HCT116 (cell line): Measurements from ENCODE around the gene TSPAN2. TPM values are rescaled to one million over a fixed set of nuclear protein-coding genes. Genes with fewer than 3 reads are reported as not detected.

ENCODE experiments used
- ATAC-seq: fragments of 200-7000 bp; cut with Tn5 transposase; 2 replicates; pipeline ENCODE4 v1.9.1; 2020; ENCODE audit warnings: mild to moderate bottlenecking, moderate library complexity
- BruUV-seq: library from RNA; stranded (reverse); fragments of 400-500 nt; replicated peaks from 2 replicates; lab custom pipeline; 2021; lab: Mats Ljungman, UMichigan
- CTCF ChIA-PET: fragments of 300-600 bp; sonication (Branson Sonifier 250); formaldehyde crosslinking; loops from one replicate; lab custom pipeline; 2021; ENCODE audit warnings: antibody characterized with exemption; lab: Charles Lee
- POLR2A ChIA-PET: fragments of 300-600, 350-600 bp; sonication (Branson Sonifier 250); formaldehyde crosslinking; loops from one replicate; lab custom pipeline; 2021; ENCODE audit warnings: antibody characterized with exemption; lab: Charles Lee
- RAD21 ChIA-PET, 2 experiments: fragments of 300-600 bp; sonication (Branson Sonifier 250); formaldehyde crosslinking; loops; one replicate each; lab custom pipeline; 2023; ENCODE audit warnings: low total read pairs in 2 of 2; ENCODE audit not compliant: uncharacterized antibody in 2 of 2, unreplicated experiment in 2 of 2, low non-redundant PET in 1 of 2; lab: Charles Lee
- DNase-seq: peaks from one replicate; pipeline ENCODE4 v3.0.0-alpha.2; 2010; ENCODE audit warnings: low read depth, low spot score
- H2AFZ ChIP-seq: fragments of 200-600 bp; shearing (Covaris generic), sonication (generic); 2 replicates; pipeline ENCODE4 v1.6.1; 2017; ENCODE audit warnings: low read depth, mixed run types, mixed read lengths, antibody characterized with exemption, low read length; ENCODE audit not compliant: poor library complexity, severe bottlenecking
- H3K27ac ChIP-seq: 2 replicates; pipeline ENCODE4 v1.5.1; 2012; ENCODE audit warnings: low read depth, low read length
- H3K27me3 ChIP-seq: fragments of 200-600 bp; sonication (generic); 2 replicates; pipeline ENCODE4 v1.6.1; 2016; ENCODE audit warnings: mixed run types, low read length, mixed read lengths; ENCODE audit not compliant: insufficient read depth
- H3K36me3 ChIP-seq, 2 experiments: fragments of 200-500 bp in 1 of 2; fragments of 200-600 bp in 1 of 2; sonication (Bioruptor generic) in 1 of 2; sonication (generic) in 1 of 2; 2 replicates each; pipeline versions ENCODE4 v1.5.1 to v1.6.1; 2014 to 2016; ENCODE audit warnings: low read length in 2 of 2, inconsistent platforms in 1 of 2, mixed read lengths in 1 of 2, mixed run types in 1 of 2; ENCODE audit not compliant: insufficient read depth in 2 of 2, control insufficient read depth in 1 of 2
- H3K4me1 ChIP-seq, 2 experiments: fragments of 200-600 bp in 1 of 2; sonication (generic) in 1 of 2; 2 replicates each; pipeline versions ENCODE4 v1.5.1 to v1.6.1; 2012 to 2017; ENCODE audit warnings: low read length in 2 of 2, inconsistent platforms in 1 of 2, mild to moderate bottlenecking in 1 of 2, mixed read lengths in 1 of 2, mixed run types in 1 of 2, moderate library complexity in 1 of 2; ENCODE audit not compliant: insufficient read depth in 2 of 2, control insufficient read depth in 1 of 2
- H3K4me2 ChIP-seq: fragments of 200-600 bp; sonication (generic); 2 replicates; pipeline ENCODE4 v1.6.1; 2017; ENCODE audit warnings: mixed run types, low read length, mixed read lengths
- H3K4me3 ChIP-seq, 2 experiments: fragments of 200-600 bp in 1 of 2; sonication (generic) in 1 of 2; replicated peaks in 1 of 2; 2 replicates each; pipeline ENCODE4 v1.5.1; 2011 to 2016; ENCODE audit warnings: low read length in 2 of 2, control low read depth in 1 of 2, low read depth in 1 of 2, mild to moderate bottlenecking in 1 of 2, mixed read lengths in 1 of 2, mixed run types in 1 of 2
- H3K79me2 ChIP-seq: fragments of 200-600 bp; sonication (generic); 2 replicates; pipeline ENCODE4 v1.6.1; 2017; ENCODE audit warnings: mild to moderate bottlenecking, mixed run types, low read length, moderate library complexity, mixed read lengths; ENCODE audit not compliant: insufficient read depth
- H3K9ac ChIP-seq: fragments of 200-600 bp; sonication (generic); 2 replicates; pipeline ENCODE4 v1.6.1; 2016; ENCODE audit warnings: low read length, mixed read lengths
- H3K9me2 ChIP-seq: fragments of 200-600 bp; sonication (generic), shearing (Covaris generic); 2 replicates; pipeline ENCODE4 v1.6.1; 2017; ENCODE audit warnings: mixed run types, mild to moderate bottlenecking, moderate library complexity; ENCODE audit not compliant: insufficient read depth
- H3K9me3 ChIP-seq, 2 experiments: fragments of 200-500 bp in 1 of 2; fragments of 200-600 bp in 1 of 2; sonication (Bioruptor generic) in 1 of 2; sonication (generic) in 1 of 2; 2 replicates each; pipeline ENCODE4 v1.6.1; 2014 to 2017; ENCODE audit warnings: low read length in 2 of 2, mixed read lengths in 2 of 2, inconsistent platforms in 1 of 2, low read depth in 1 of 2, mild to moderate bottlenecking in 1 of 2, mixed run types in 1 of 2, moderate library complexity in 1 of 2; ENCODE audit not compliant: control insufficient read depth in 1 of 2, insufficient read depth in 1 of 2
- H4K20me1 ChIP-seq: fragments of 200-600 bp; sonication (generic), shearing (Covaris generic); 2 replicates; pipeline ENCODE4 v1.6.1; 2017; ENCODE audit warnings: mixed run types, mild to moderate bottlenecking, moderate library complexity; ENCODE audit not compliant: insufficient read depth
- CBX3 ChIP-seq: IDR thresholded peaks from 2 replicates; pipeline ENCODE4 v1.6.1; 2012; ENCODE audit warnings: low read depth
- CEBPB ChIP-seq: IDR thresholded peaks from 2 replicates; pipeline ENCODE4 v1.6.1; 2012; ENCODE audit warnings: low read depth
- EGR1 ChIP-seq: IDR thresholded peaks from 2 replicates; pipeline ENCODE4 v1.6.1; 2012; ENCODE audit warnings: low read depth
- ELF1 ChIP-seq: IDR thresholded peaks from 2 replicates; pipeline ENCODE4 v1.6.1; 2012; ENCODE audit warnings: low read depth, borderline replicate concordance
- EZH2 ChIP-seq: fragments of 200-600 bp; sonication (generic); IDR thresholded peaks from 2 replicates; pipeline ENCODE4 v1.6.1; 2017; ENCODE audit warnings: antibody characterized with exemption, mixed run types
- EZH2phosphoT487 ChIP-seq: fragments of 200-600 bp; IDR thresholded peaks from 2 replicates; pipeline ENCODE4 v1.6.1; 2018; ENCODE audit warnings: antibody characterized with exemption, borderline replicate concordance
- FOSL1 ChIP-seq: IDR thresholded peaks from 2 replicates; pipeline ENCODE4 v1.6.1; 2012; ENCODE audit warnings: low read depth
- POLR2A ChIP-seq: IDR thresholded peaks from 2 replicates; pipeline ENCODE4 v1.7.0; 2011; ENCODE audit warnings: borderline replicate concordance; ENCODE audit not compliant: insufficient read depth, insufficient read length; ENCODE audit errors: extremely low read depth
- POLR2AphosphoS5 ChIP-seq: IDR thresholded peaks from 2 replicates; pipeline ENCODE4 v1.6.1; 2011; ENCODE audit warnings: mild to moderate bottlenecking, low read depth, low read length, moderate library complexity
- RAD21 ChIP-seq: IDR thresholded peaks from 2 replicates; pipeline ENCODE4 v1.6.1; 2012; ENCODE audit warnings: low read depth, mild to moderate bottlenecking
- SIN3A ChIP-seq: IDR thresholded peaks from 2 replicates; pipeline ENCODE4 v1.6.1; 2012; ENCODE audit warnings: low read depth
- SP1 ChIP-seq: IDR thresholded peaks from 2 replicates; pipeline ENCODE4 v1.6.1; 2012; ENCODE audit warnings: low read depth
- SRF ChIP-seq: IDR thresholded peaks from 2 replicates; pipeline ENCODE4 v1.6.1; 2012; ENCODE audit warnings: low read depth
- TCF7L2 ChIP-seq: IDR thresholded peaks from 2 replicates; pipeline ENCODE4 v1.7.0; 2011; ENCODE audit warnings: borderline replicate concordance, inconsistent platforms; ENCODE audit not compliant: insufficient read depth, insufficient read length; ENCODE audit errors: extremely low read depth
- ZFX ChIP-seq: fragments of 450-650 bp; IDR thresholded peaks from 2 replicates; pipeline ENCODE4 v1.6.1; 2017
- ZNF274 ChIP-seq: fragments of 200-500 bp; sonication (Bioruptor generic); IDR thresholded peaks from 2 replicates; pipeline ENCODE4 v1.6.1; 2014; ENCODE audit warnings: mild to moderate bottlenecking, low read depth, low read length, inconsistent platforms
- intact Hi-C: fragments of 100-400 bp; cut with micrococcal nuclease; formaldehyde crosslinking; loops from 2 replicates; pipeline ENCODE4 v1.10.0; 2022
- total RNA-seq: library from RNA; stranded (reverse); gene quantifications from one replicate; pipeline ENCODE4 v1.2.1, GENCODE V29; 2021; ENCODE audit not compliant: unreplicated experiment
- TF ChIP-seq, protein P1 (sequence below): IDR thresholded peaks from 2 replicates; pipeline ENCODE4 v1.6.1; 2011; ENCODE audit warnings: mild to moderate bottlenecking, low read length, moderate library complexity; ENCODE audit not compliant: insufficient replicate concordance; ENCODE audit errors: extremely low read depth
- TF ChIP-seq, protein P2 (sequence below): IDR thresholded peaks from 2 replicates; pipeline ENCODE4 v1.6.1; 2012; ENCODE audit warnings: low read depth
- TF ChIP-seq, protein P3 (sequence below): IDR thresholded peaks from 2 replicates; pipeline ENCODE4 v1.6.1; 2012
- TF ChIP-seq, protein P4 (sequence below), 3 experiments: fragments of 200-600 bp in 1 of 3; sonication (generic) in 1 of 3; IDR thresholded peaks in 2 of 3; conservative IDR thresholded peaks in 1 of 3; 2 replicates each; pipeline ENCODE4 v1.5.1; 2012 to 2017; ENCODE audit warnings: low read depth in 2 of 3, low read length in 2 of 3, antibody characterized with exemption in 1 of 3, borderline replicate concordance in 1 of 3, control low read depth in 1 of 3, mild to moderate bottlenecking in 1 of 3, mixed read lengths in 1 of 3, mixed run types in 1 of 3, moderate library complexity in 1 of 3; ENCODE audit not compliant: insufficient read depth in 1 of 3

TSPAN2 gene
- total RNA-seq, 1 experiment from 2014 or later, result 0.98 TPM

DNA sequence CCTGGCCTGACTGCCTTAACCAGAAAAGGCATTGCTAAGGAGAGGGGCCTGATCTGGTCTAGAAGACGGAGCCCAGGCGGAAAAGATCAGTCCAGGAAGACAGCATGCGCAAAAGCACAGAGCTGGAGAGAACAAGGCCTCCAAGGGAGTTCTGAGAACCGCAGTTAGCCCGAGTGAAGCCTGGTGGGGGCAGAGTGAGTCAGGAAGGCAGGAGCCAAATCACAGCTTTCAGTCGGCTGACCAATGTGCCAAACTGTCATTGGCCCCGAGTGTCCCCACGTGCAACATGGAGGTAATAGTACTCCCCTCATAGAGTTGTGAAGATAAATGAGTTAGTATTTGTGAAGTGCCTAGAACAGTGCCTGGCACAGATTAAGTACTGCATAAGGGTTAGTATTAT is 1.2 kb upstream of the TSPAN2 start:
- H3K9me2 ChIP-seq, result no peaks in the 10 kb centered on the region
- ChIA-PET POLR2A (no interaction called here), RAD21 (no interaction called here)
- no peak overlapping the region for H3K4me3 ChIP-seq
- no peak overlapping the region for H3K9ac ChIP-seq
- no peak overlapping the region for H3K27ac ChIP-seq
- no peak overlapping the region for H2AFZ ChIP-seq
- H3K4me2 ChIP-seq, result no peak overlapping the region
- no peaks in the 10 kb centered on the region for H3K27me3 ChIP-seq
- no peaks in the 10 kb centered on the region for H3K79me2 ChIP-seq
- no peak for DNase-seq
- no peaks in the 10 kb centered on the region for H3K9me3 ChIP-seq
- TF ChIP-seq SIN3A (no peak), POLR2A (no peak), CBX3 (no peak), POLR2AphosphoS5 (no peak), RAD21 (no peak), ZFX (no peak), ZNF274 (no peak), SP1 (no peak), ELF1 (no peak), FOSL1 (no peak), TCF7L2 (no peak), SRF (no peak), CEBPB (no peak), EGR1 (no peak), EZH2phosphoT487 (no peak), EZH2 (no peak)
- TF ChIP-seq, protein P1, sequence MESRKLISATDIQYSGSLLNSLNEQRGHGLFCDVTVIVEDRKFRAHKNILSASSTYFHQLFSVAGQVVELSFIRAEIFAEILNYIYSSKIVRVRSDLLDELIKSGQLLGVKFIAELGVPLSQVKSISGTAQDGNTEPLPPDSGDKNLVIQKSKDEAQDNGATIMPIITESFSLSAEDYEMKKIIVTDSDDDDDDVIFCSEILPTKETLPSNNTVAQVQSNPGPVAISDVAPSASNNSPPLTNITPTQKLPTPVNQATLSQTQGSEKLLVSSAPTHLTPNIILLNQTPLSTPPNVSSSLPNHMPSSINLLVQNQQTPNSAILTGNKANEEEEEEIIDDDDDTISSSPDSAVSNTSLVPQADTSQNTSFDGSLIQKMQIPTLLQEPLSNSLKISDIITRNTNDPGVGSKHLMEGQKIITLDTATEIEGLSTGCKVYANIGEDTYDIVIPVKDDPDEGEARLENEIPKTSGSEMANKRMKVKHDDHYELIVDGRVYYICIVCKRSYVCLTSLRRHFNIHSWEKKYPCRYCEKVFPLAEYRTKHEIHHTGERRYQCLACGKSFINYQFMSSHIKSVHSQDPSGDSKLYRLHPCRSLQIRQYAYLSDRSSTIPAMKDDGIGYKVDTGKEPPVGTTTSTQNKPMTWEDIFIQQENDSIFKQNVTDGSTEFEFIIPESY, result no peak
- TF ChIP-seq, protein P2, sequence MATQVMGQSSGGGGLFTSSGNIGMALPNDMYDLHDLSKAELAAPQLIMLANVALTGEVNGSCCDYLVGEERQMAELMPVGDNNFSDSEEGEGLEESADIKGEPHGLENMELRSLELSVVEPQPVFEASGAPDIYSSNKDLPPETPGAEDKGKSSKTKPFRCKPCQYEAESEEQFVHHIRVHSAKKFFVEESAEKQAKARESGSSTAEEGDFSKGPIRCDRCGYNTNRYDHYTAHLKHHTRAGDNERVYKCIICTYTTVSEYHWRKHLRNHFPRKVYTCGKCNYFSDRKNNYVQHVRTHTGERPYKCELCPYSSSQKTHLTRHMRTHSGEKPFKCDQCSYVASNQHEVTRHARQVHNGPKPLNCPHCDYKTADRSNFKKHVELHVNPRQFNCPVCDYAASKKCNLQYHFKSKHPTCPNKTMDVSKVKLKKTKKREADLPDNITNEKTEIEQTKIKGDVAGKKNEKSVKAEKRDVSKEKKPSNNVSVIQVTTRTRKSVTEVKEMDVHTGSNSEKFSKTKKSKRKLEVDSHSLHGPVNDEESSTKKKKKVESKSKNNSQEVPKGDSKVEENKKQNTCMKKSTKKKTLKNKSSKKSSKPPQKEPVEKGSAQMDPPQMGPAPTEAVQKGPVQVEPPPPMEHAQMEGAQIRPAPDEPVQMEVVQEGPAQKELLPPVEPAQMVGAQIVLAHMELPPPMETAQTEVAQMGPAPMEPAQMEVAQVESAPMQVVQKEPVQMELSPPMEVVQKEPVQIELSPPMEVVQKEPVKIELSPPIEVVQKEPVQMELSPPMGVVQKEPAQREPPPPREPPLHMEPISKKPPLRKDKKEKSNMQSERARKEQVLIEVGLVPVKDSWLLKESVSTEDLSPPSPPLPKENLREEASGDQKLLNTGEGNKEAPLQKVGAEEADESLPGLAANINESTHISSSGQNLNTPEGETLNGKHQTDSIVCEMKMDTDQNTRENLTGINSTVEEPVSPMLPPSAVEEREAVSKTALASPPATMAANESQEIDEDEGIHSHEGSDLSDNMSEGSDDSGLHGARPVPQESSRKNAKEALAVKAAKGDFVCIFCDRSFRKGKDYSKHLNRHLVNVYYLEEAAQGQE, result no peak
- TF ChIP-seq, protein P3, sequence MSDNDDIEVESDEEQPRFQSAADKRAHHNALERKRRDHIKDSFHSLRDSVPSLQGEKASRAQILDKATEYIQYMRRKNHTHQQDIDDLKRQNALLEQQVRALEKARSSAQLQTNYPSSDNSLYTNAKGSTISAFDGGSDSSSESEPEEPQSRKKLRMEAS, result no peak
- TF ChIP-seq, protein P4, sequence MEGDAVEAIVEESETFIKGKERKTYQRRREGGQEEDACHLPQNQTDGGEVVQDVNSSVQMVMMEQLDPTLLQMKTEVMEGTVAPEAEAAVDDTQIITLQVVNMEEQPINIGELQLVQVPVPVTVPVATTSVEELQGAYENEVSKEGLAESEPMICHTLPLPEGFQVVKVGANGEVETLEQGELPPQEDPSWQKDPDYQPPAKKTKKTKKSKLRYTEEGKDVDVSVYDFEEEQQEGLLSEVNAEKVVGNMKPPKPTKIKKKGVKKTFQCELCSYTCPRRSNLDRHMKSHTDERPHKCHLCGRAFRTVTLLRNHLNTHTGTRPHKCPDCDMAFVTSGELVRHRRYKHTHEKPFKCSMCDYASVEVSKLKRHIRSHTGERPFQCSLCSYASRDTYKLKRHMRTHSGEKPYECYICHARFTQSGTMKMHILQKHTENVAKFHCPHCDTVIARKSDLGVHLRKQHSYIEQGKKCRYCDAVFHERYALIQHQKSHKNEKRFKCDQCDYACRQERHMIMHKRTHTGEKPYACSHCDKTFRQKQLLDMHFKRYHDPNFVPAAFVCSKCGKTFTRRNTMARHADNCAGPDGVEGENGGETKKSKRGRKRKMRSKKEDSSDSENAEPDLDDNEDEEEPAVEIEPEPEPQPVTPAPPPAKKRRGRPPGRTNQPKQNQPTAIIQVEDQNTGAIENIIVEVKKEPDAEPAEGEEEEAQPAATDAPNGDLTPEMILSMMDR (IDR thresholded peaks at IDR 0.05 in 2 of 3, conservative IDR thresholded peaks at IDR 0.05 in 1 of 3; ENCODE audit: borderline replicate concordance in 1 of 3, insufficient read depth in 1 of 3, low read depth in 2 of 3, low read length in 2 of 3), result no peak
- TF ChIP-seq, all 23 proteins: peak for 0
- H3K36me3 ChIP-seq, result no peaks in the 10 kb centered on the region
- CTCF ChIA-PET, result no interaction called here
- no peak for ATAC-seq
- BruUV-seq, result no TSS peak
- H3K4me1 ChIP-seq, result 0 out of 4 replicates have a peak, but pooled peaks cover 0 to 4% of the 10 kb centered on the region in 2 experiments
- intact Hi-C loops, result no loop called here
- H4K20me1 ChIP-seq, result no peaks in the 10 kb centered on the region
